ENCODE measurements around the gene SFI1.

- TF ChIP-seq CTCF (optimal IDR thresholded peaks at IDR 0.05 in 1 of 3, IDR thresholded peaks at IDR 0.05 in 1 of 3, conservative IDR thresholded peaks at IDR 0.05 in 1 of 3; ENCODE audit: extremely low read depth in 1 of 3, insufficient read depth in 2 of 3, low read length in 3 of 3) (no peak), EZH2 (IDR thresholded peaks at IDR 0.05; ENCODE audit: low read length) (no peak)
These were observed 132.0 kb downstream of the SFI1 start for GRCh38 chr22:31628362-31628761.
